Gastrocnemius medialis (tissue), 4 donors: Measurements from ENCODE around the gene UAP1L1. TPM values are rescaled to one million over a fixed set of nuclear protein-coding genes. Genes with fewer than 3 reads are reported as not detected.

Experiments
- ATAC-seq, 2 donors: fragments of 150-250 bp; one replicate each; pipeline ENCODE4 v1.9.1; 2016
- DNase-seq, 2 donors: peaks; one replicate each; pipeline ENCODE4 v3.0.0-alpha.2; 2019
- H3K27ac ChIP-seq, 4 donors: fragments of 200-600 bp; sonication (generic); 1 replicate in 1 of 4; 2 replicates in 3 of 4; pipeline ENCODE4 v1.5.1; 2016 to 2018; ENCODE audit warnings: mild to moderate bottlenecking in 2 of 4, moderate library complexity in 1 of 4
- H3K27me3 ChIP-seq, 3 donors: fragments of 200-600 bp; sonication (generic) in 2 of 3; 1 replicate in 1 of 3; 2 replicates in 2 of 3; pipeline versions ENCODE4 v1.5.1 to v1.6.0; 2016 to 2019; ENCODE audit warnings: mild to moderate bottlenecking in 1 of 3, moderate library complexity in 1 of 3
- H3K36me3 ChIP-seq, 2 donors: fragments of 200-600 bp; sonication (generic) in 1 of 2; one replicate each; pipeline ENCODE4 v1.5.1; 2017 to 2018
- H3K4me1 ChIP-seq, 2 donors: fragments of 200-600 bp; sonication (generic) in 1 of 2; one replicate each; pipeline ENCODE4 v1.5.1; 2016 to 2017; ENCODE audit warnings: mild to moderate bottlenecking in 2 of 2
- H3K4me3 ChIP-seq, 4 donors: fragments of 200-600 bp; sonication (generic) in 3 of 4; 1 replicate in 1 of 4; 2 replicates in 3 of 4; pipeline ENCODE4 v1.5.1; 2016 to 2019; ENCODE audit warnings: mild to moderate bottlenecking in 2 of 4
- H3K9me3 ChIP-seq, 3 donors: fragments of 200-600 bp; sonication (generic) in 2 of 3; 1 replicate in 1 of 3; 2 replicates in 2 of 3; pipeline ENCODE4 v1.5.1; 2016 to 2019
- POLR2A ChIP-seq, 2 donors: fragments of 450-650 bp; IDR thresholded peaks; one replicate each; pipeline ENCODE4 v1.6.1; 2017; ENCODE audit warnings: antibody characterized with exemption in 2 of 2, mild to moderate bottlenecking in 2 of 2, moderate library complexity in 2 of 2
- in situ Hi-C, 4 donors: fragments of 200-750 bp; cut with MboI; loops; one replicate each; pipeline versions ENCODE4 v1.15.0 to v1.8.0; 2017; ENCODE audit warnings: low sequenced_read_pairs in 4 of 4
- intact Hi-C: fragments of 100-400 bp; cut with DNase I; formaldehyde crosslinking; loops from one replicate; pipeline ENCODE4 v1.15.1; 2023; ENCODE audit warnings: low total_unique reads
- total RNA-seq, 4 donors: library from RNA; depleted of rRNA; stranded (reverse); fragments of >200 nt; gene quantifications; one replicate each; pipeline versions ENCODE4 v1.1.0 to v1.2.3, GENCODE V29; 2016
- TF ChIP-seq, protein P1 (sequence below), 5 experiments: fragments of 450-650 bp in 3 of 5; fragments of 200-600 bp in 2 of 5; sonication (generic) in 2 of 5; IDR thresholded peaks in 4 of 5; conservative IDR thresholded peaks in 1 of 5; 1 replicate in 4 of 5; 2 replicates in 1 of 5; pipeline ENCODE4 v1.5.1; 2016 to 2019; ENCODE audit warnings: antibody characterized with exemption in 5 of 5, mild to moderate bottlenecking in 3 of 5, moderate library complexity in 3 of 5

UAP1L1 gene
- total RNA-seq, 4 donors from 2014 or later = 0.49 to 2.5 (median 1.5) TPM

- ATAC-seq (no peak), DNase-seq (no peak)
- no peaks in the 10 kb centered on the region for H3K9me3 ChIP-seq
- in situ Hi-C loops = no loop called here
- peaks cover 5 to 34% of the 10 kb centered on the region in 2 donors for H3K4me1 ChIP-seq
- peak overlapping the region in 3 of 4 donors; percentile 65 to 68 (median 67) for H3K27ac ChIP-seq
- TF ChIP-seq, protein P1, sequence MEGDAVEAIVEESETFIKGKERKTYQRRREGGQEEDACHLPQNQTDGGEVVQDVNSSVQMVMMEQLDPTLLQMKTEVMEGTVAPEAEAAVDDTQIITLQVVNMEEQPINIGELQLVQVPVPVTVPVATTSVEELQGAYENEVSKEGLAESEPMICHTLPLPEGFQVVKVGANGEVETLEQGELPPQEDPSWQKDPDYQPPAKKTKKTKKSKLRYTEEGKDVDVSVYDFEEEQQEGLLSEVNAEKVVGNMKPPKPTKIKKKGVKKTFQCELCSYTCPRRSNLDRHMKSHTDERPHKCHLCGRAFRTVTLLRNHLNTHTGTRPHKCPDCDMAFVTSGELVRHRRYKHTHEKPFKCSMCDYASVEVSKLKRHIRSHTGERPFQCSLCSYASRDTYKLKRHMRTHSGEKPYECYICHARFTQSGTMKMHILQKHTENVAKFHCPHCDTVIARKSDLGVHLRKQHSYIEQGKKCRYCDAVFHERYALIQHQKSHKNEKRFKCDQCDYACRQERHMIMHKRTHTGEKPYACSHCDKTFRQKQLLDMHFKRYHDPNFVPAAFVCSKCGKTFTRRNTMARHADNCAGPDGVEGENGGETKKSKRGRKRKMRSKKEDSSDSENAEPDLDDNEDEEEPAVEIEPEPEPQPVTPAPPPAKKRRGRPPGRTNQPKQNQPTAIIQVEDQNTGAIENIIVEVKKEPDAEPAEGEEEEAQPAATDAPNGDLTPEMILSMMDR (IDR thresholded peaks at IDR 0.05 in 4 of 5, conservative IDR thresholded peaks at IDR 0.05 in 1 of 5) = no peak
- no peak for TF ChIP-seq POLR2A (IDR thresholded peaks at IDR 0.05)
- H3K27me3 ChIP-seq = peaks cover 18 to 32% (median 25%) of the 10 kb centered on the region in 3 donors
- intact Hi-C loops = no loop called here
- H3K4me3 ChIP-seq = peak overlapping the region; percentile 57 to 64 (median 60)
- peaks cover 0 to 10% of the 10 kb centered on the region in 2 donors for H3K36me3 ChIP-seq
Observed at GRCh38 chr9:137044502-137045177, 32.7 kb upstream of the UAP1L1 start.

DNA sequence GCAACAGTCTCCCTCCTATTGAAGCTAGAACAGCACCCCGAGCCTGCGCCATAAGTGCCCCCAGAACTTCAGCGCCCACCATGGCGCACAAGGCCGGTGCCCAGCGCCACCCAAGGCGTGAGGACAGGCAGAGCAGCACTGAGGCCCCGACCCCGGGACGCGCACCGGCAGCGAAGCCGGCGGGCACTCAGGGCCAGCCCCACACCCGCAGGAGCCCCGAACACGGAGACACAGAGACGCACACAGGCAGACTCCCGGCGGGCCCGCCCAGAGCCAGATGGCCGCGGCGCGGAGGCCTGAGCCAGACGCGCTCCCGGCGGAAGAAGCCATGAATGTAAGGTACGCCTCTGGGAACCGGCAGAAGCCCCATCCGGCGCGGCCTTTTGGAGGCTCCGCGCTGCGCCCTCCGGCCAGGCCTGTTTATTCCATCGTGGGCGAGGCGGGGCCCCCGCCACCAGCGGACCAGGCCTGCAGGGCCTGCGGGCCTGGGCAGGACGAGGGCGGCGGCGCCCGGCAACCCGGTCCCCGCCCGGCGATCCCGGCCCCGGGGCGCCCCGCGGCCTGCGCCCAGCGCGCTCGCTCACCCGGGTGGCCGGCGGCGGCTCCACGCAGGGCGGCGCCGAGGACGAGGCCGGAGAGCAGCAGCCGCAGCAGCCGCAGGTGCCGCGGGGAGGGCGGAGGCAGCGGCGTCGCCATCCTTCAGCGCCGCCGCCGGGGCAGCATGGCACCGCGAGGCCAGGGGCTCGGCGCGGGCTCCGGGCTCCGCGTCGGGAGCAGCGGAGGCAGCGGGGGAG is 31.8 kb upstream of the UAP1L1 start:
- peak in 1 of 2 donors; percentile 7 for ATAC-seq
- intact Hi-C loops = loop anchor here (2.0 kb wide), 1 partner anchor 21 kb away; no protein-coding TSS in a partner anchor
- no peak for DNase-seq
- H3K36me3 ChIP-seq = peaks cover 0 to 2% of the 10 kb centered on the region in 2 donors
- peak overlapping the region in 3 of 4 donors; percentile 65 to 74 (median 67) for H3K27ac ChIP-seq
- H3K27me3 ChIP-seq = peaks cover 19 to 34% (median 31%) of the 10 kb centered on the region in 3 donors
- no peaks in the 10 kb centered on the region for H3K9me3 ChIP-seq
- TF ChIP-seq, protein P1 (IDR thresholded peaks at IDR 0.05 in 4 of 5, conservative IDR thresholded peaks at IDR 0.05 in 1 of 5) = no peak
- TF ChIP-seq POLR2A (IDR thresholded peaks at IDR 0.05) = peak in 1 of 2 donors; percentile 17
- in situ Hi-C loops = no loop called here
- peaks cover 5 to 34% of the 10 kb centered on the region in 2 donors for H3K4me1 ChIP-seq
- H3K4me3 ChIP-seq = peak overlapping the region; percentile 58 to 83 (median 64)

DNA sequence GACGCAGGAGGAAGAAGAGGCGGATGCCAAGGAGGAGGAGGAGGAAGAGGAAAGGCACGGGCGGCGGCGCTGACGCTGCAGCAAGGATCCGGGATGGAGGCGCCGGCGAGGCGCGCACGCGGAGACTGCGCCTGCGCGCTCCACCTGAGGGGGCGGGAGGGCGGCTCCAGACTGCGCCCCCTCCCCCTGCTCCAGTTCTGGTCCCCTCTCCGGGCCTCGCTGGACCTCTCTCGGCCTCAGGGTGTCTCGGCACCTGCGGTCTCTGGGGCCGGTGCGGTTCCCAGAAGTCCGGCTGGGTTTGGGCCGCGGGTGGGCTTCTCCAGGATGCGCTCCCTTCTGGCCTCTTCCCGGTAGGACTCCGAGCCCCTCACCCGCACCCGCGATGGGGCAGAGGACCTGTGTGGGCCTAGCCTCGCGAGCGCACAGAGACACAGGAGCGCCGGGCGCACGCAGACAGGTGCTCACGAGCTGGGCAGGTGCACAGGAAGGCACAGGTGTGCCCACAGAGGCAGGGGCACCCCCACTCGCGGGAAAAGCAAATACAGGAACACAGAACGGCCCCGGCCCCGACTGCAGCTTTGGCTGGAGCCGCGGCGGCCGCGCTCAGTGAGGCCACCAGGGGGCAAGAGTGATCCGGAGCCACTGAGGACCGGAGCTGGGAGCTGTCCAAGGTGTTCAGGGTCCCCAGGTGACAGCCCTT is 31.1 kb upstream of the UAP1L1 start, which contains the start of gene NPDC1:
Gene NPDC1, minus strand, starts transcription at position 90 of the 700 bp plus-strand sequence. CDS start 188 bp downstream, outside the sequence.
- no peaks in the 10 kb centered on the region for H3K36me3 ChIP-seq
- no peak for DNase-seq
- H3K9me3 ChIP-seq = no peaks in the 10 kb centered on the region
- H3K4me3 ChIP-seq = peak within 1 kb of the TSS; percentile 58 to 83 (median 64)
- TF ChIP-seq POLR2A (IDR thresholded peaks at IDR 0.05) = no peak
- TF ChIP-seq, protein P1 (IDR thresholded peaks at IDR 0.05 in 4 of 5, conservative IDR thresholded peaks at IDR 0.05 in 1 of 5) = peak; percentile 51 to 82 (median 77)
- peaks cover 19 to 37% (median 37%) of the 10 kb centered on the region in 3 donors for H3K27me3 ChIP-seq
- ATAC-seq = peak; percentile 43 to 49
- H3K27ac ChIP-seq = peak within 1 kb of the TSS; percentile 30 to 74 (median 66)
- in situ Hi-C loops = no loop called here
- peaks cover 5 to 34% of the 10 kb centered on the region in 2 donors for H3K4me1 ChIP-seq
- intact Hi-C loops = loop anchor here (2.0 kb wide), 1 partner anchor 21 kb away; no protein-coding TSS in a partner anchor
